HT-29 (cell line): ENCODE results near the gene CADM1. TPM values are rescaled to one million over a fixed set of nuclear protein-coding genes. Genes with fewer than 3 reads are reported as not detected.

Experiments
- DNase-seq: peaks from one replicate; pipeline ENCODE4 v3.0.0-alpha.2; 2015; ENCODE audit warnings: low spot score
- total RNA-seq: library from RNA; depleted of rRNA; stranded (reverse); fragments of >200 nt; shearing (Covaris generic); gene quantifications from 2 replicates; pipeline ENCODE4 v1.2.3, GENCODE V29; 2014

CADM1 gene
- total RNA-seq, 1 experiment from 2014 or later, result not detected

DNA sequence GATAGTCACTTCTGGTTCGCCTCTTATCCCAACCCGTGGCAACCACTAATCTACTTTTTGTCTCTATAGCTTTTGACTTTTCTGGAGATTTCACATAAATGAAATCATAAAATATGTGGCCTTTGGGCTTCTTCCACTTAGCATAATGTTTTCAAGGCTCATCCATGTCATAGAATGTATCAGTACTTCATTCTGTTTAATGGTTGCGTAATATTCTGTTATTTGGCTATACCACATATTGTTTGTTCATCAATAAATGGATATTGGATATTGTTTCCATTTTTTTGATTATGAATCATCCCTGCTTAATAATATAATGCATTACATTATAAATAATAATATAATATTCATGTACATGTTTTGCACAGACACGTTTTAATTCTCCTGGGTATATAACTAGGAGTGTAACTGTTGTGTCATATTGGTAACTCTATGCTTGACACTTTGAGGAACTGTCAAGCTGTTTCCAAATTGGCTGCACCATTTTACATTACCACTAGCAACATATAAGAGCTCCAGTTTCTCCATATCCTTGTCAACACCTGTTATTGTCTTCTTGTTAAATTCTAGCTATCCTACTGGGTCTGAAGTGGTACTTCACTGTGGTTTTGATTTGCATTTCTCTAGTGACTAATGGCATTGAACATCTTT lies 181.5 kb downstream of the CADM1 start:
- DNase-seq, result no peak

DNA sequence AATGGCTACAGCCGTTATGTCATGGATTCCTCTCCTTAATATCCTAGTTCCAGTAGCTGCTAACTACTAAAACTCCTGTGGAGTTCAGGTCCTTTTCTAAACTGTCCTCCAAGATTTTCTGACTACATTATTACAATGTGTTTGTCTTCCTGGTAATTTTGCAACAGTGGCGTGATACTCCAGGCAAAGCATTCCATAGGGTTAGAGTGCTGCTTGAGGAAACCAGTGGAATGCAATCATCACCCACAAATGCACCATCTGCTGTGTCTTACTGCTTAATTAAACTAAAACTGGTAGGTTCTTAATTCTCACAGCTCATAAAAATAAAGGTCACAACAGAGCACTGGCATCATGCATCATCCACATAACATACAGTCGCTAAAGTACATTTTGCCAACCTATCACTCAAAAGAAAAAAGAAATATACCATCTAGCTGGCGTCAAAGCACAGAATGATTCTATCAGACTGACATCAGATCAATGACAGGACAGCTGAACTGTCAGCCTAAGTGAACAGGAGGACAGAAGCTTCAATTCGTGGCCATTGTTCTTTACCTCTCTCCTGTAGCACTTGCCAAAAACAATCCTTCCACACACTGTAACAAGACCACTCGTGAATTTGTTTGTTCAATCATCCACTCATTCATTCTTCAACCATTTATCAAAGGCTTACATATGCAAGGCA lies 182.5 kb downstream of the CADM1 start:
- no peak for DNase-seq

DNA sequence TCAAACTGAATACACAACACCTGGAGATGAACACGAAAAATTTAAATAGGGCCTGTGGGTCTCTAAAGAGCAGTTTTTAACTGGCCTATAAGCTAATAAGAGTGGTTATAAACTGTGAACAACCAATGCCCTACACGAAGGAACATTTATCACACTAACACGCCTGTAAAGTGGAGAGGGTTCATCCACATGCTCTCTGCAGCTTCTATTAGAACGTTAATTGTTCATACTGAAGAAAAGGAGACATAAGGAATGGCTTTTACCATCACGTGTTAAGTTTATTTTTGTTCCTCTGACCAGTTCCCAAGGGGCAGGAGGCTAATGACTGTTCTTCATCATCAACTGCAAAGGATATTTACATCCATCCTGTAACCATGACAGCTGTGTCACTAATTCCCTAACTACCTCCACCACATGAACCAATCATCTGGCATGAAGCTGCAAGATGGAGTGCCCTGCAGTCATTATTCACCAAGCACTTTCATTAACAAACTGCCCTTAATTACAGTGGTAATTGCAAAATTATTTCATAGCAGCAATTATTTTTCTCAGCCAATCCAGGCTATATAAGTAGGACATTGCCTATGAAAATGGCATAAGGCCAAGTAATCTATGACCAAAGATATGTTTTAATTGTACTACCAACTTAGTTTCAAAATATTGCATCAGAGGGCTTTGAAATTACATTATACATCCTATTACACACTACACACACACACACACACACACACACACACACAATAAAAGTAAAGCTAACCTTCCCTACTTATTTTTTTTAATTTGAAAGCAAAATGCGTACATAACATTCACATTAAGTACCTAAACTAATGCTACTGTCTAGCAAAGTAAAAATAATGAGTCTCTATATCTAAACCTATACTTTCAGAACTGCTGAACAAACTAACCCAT lies 186.7 kb downstream of the CADM1 start:
- no peak for DNase-seq

DNA sequence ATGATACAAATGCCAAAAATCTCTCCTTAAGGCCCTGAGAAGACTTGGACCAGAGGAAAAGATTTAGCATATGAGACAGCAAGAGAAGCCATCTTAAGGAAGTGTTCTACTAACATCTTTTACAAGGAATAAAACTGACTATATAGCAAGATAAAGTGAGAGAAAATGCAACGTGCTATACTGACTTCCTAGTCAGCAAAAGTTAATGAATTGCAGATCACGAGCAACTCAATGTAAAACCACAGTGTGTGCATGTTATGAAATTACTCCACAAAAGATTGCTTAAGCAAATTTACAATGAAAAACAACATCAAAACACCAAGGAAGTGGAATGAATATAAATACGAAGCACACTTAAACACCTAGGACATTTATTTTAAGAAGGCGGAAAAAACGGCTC lies 187.5 kb downstream of the CADM1 start:
- no peak for DNase-seq

DNA sequence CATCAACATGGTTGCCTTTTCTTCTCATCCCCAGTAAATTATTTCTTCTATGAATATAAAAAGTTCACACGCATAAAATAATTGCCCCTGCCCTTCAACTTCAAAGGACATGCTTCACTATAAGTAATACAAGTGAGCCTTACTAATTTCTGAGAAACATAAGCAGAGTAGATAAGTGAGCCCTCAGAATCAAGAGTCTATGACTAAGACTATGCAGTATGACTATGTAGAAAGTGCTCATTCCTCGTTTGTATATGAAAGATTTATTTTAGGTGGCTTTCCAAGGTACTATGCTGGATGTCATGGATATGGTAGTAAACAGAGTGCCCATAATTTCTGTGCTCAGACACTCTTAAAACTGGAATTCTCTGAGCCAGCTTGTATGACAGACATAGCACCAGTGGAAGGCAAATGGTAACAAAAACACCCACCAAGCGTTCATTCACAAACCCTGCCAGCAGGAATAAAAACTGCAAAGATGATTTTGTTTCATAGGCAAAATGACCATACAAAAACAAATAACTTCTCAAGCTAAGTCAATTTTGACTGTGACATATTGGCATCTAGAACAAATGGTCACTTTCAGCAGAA lies 189.8 kb downstream of the CADM1 start:
- no peak for DNase-seq

DNA sequence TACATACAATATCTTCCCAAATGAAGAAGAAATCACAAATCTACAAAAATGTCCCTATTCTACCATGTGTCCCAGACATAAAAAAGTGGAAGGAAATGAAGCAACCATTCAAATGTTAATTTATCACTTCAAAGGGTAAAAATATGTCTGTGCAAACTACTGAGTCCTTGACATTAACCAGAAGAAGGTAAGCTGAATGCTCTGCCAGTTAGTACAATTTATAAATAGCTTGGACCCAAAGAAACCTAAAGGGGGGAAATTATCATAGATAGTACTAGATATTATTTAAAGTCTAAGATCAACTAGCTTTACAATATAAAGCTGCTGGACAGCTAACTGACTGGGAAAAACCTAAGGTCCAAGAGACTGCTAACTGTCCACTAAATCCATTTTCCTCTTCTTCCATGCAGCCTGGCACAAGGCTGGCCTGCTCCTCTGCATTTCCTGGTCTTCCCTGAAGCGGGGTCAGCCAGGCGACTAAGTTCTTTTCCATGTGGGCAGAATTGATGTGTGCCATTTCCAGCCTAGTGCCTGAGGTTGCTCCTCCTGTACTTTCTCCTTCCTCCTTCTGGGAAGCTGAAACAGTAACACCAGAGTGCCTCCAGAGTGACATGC lies 190.9 kb downstream of the CADM1 start:
- DNase-seq, result no peak

DNA sequence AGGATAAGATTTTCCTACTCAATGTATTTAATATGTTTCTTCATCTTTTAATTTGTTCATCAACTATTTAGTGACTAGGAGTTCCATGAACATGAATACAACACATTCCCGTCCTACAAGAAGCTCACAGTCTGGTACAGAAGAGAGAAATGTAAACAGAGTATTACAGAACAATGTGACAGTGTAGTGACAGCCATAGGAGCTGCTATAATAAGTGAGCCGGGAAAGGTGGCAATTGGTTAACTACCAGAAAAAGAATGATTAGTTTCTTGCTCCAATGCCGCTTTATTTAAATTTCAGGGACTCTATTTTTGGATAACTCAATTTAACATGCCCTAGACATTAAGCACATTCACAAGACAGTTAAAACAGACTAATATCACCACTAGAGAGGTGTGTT lies 192.3 kb downstream of the CADM1 start:
- no peak for DNase-seq

DNA sequence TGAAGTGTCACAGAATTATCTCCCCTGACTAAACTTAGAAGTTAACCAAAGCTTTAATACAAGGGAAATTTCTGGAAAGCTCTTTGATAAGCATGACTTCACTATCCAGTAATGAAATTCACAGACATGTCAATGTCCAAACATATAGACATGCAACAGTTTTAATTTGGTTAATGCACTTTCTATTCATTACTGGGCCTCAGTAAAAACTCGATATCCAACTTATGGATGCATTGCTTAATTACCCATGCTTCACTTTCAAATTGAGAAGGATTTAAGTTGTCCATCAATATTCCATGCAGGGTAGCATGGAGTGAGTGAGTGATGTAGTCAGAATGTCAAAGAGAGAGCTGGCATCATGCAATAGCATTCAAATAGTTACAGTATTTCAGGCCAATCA lies 197.5 kb downstream of the CADM1 start:
- no peak for DNase-seq

DNA sequence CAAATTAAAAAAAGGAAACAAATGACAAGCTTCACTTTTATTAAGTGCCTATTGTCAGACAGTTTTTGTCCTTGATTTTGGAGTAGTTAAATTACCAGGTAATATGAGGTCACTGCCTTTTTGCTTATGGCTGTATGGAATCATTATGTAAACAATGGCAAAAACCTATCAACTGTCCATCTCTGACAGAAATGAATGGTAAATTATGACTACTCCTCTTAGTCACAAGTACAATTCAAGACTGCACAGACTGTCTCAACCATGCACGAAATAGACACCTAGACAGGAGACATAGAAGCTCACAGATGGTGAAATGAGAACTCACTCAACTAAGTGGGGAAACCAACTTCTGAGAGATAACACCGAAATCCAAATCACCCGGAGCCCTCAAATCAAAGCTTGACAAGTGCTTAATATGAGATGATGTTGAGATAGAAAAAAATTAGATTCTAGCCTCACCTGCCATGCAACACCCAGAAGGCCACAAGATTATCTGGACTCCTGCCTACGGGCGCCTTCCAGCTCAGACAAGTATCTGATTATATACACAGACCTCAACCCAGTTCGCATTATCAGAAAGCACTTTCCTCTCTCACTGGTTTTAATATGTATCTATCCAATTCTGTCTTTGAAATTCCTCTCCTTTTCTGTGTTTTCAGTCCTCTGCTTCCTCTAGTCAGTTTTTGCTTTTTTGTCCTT lies 199.3 kb downstream of the CADM1 start:
- no peak for DNase-seq

DNA sequence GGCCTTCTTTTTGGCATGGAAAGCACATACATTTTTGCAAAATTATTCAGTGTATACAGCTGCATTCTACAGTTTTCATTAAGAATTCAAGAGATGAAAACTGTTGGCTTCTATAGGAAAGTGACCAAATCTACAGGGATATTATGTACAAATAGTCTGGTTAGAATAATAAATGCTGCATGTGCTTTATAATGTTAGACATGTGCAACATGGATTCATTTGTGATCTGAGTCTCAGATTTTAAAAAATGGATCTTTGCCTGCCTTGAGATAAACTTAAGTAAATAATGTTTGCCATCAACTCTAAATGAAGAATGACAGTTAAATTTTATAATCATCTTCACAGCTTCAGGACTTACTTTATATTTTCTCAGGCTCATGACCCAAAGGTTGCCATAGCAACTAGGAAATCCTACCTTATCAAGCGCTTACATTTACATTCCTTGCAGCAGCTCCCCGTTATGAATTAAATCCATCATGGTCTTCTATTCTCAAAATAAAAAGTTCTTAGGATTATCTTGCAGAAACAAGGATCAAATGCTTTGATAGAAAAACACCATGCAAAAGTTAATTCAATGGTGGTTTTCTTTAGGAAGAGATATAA lies 200.2 kb downstream of the CADM1 start:
- DNase-seq, result no peak

DNA sequence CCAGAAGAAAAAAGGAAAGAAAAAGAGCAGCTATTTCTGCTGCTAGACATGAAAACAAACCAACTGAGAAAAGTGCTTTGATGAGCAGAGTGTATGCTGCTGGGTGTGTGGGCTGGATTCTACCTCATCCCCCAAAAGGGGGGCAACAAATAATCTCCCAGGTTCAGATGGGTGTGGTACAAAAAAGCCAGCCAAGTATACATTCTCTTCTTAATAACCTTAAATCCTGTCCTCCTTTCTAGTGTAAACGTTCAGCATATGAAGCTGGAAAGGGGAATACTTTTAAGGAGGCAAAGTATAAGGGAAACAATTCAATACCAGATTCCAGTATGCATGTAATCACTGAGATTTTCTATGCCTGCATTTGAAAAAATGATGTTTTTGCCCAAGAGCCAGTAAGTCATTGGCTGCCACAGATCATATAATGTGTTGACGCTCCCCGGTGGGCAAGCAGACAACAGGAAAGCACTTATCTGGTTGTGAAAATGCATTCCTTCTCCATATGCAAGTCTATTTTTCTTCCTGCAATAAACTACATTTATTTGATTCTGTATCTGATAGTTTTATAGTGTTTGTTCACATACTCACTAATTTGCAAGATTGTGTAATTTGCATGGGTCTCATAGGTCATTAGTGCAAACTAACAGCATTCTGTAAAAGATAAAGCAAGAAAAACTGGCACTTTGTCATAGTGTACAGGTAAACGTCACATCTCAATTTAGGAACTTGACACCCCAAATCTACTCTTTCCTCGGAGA lies 201.1 kb downstream of the CADM1 start:
- no peak for DNase-seq

DNA sequence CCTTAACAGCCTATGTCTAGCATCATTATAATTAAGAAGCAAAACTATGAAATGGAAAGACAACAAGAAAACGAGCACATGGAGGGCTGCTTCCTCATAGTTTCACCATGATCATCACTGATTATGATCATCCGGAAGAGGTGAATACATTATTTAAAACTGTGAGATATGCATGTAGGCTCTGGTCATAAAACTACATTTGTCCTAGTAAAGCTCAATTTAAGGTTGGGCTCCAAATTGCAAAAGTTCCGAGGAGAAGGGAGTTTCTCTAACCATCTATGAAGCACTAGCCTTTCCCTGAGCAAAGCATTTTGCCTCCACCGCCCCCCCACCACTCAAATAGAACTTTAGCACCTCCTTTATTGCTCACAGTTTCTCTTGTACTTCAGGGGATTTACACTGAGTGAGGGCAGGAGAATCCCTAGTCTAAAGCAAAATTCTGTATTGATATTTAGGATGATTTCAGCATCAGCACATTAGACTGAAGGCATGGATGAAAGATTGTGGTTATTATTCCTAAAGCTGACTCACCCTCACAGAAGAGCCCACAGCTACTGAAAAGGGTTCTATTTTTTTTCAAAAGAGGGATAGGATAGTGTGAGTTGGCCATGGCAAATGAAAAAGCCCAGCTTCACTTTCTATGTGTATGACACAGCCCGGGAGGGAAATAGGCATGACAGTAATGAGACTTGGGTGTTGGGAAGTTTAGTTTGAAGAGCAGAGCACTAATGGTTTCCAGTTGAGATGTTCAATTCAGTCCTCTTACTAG lies 203.4 kb downstream of the CADM1 start:
- no peak for DNase-seq

DNA sequence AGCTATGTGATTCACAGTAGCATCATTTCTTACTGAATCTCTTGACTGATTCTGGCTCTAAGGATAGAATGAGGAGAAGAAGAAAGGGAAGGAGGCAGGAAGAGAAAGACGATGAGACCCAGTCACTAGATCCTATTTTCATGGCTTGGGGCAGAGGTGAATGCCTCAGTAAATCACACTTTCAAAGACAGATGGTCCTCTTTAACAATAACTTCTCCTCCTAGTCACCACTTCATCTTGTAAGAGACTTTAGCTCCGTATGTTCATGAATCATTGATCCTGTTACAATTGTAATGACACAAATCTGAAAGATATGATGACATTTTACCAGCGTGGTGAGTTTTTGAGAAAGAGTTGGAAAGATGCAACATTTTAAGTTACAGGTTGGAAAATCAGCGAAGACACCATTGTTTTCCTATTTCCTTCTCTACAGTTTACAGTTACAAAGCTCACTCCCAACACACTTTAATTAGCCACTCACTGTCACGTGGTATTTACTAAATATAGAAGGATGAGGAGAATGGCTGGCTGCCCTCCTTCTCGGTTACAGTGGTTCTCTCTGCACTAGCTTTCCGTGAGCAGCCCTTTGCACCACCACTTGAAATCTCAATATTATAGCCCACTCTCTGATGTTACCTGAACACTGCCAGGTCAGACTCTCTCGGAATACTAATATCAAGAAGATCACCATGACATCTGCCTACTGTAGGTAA lies 205.8 kb downstream of the CADM1 start:
- no peak for DNase-seq

DNA sequence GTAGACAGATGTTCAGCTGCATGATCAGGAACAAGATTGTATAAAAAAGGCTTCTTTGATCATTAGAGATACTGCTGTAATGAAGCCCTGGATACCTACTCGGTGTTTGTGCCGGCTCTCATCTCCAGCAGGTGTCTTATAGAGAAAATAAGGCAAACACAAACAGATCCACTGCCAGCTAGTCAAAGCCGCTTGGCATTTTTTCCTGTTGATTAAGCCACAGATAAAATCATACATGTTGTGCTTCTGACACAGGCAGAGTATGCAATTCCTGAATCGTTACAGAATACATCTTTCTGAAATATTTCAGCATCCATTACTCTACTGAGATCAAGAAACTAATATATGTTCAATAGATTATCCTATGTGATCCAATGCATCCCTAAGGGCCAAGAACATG lies 206.9 kb downstream of the CADM1 start:
- no peak for DNase-seq

DNA sequence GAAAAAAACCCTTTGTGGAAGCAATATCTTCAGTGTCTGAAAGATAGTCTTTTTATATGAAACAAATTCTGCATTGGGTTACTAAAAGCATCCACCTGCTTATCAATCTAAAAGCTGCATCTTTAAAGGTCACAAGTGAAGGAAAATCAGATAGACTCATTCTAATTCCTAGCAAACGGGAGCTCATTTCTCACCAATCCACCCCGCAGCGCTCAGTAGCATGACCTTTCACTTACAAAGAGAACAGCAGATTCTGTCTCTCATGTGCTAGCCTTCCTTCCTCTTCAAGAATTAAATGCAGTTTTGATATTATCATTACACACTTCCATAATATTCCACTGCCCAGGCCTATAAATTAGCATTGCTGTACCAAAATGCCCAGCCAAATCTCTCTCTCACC lies 212.9 kb downstream of the CADM1 start:
- DNase-seq, result no peak

DNA sequence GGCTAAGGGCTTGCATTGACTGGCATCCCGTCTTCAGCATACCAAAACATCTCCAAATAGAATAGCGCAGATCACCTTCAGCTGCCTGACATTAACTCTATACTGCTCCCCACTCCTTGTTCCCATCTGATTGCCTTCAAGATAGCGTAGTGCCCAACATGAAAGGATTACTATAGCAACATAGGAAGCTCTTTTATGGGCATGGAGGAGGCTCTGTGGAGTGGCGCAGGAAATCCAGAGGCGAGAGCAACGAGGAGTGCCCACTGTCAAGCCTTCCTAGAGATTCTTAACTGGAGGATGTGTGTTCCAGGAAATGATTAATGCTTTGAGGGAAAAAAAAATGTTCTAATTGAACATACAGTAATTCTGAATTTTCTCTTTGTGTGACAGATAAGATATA lies 213.3 kb downstream of the CADM1 start:
- DNase-seq, result no peak

DNA sequence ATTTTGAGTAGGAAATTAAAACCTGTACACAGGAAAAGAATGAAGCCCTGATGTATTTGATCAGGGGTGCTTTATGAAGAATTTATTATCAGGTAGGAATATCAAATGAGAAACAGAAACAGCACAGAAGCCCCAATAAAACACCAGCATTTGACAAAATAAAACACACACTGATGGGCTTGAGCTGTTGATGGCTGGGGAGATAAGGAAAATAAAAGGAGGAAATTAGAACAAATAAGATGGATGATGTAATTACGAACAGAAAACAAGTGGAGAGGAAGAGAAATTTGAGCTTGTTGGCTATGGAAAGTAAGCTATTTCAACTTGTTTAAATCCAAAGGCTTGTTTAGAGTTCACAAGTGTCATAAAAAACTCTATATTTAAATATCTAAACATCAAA lies 213.7 kb downstream of the CADM1 start:
- no peak for DNase-seq

DNA sequence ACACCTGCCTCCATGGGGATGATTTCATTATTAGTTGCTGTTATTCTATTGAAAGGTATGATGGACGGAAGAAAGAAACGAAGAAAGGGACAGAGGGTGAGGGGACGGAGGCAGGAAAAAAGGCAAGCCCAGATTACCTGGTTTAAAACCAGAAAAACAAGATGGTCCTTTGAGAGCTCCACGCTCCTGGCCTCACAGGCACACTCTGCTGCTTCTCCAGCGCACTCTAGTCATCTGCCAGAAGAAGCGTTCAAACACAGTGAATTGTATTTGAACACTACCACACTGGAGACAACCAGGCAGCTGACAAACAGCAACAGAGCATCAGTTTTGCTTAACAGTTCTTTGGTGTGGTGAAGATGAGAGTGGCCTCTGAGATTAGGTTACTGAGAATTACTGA lies 216.9 kb downstream of the CADM1 start:
- no peak for DNase-seq

DNA sequence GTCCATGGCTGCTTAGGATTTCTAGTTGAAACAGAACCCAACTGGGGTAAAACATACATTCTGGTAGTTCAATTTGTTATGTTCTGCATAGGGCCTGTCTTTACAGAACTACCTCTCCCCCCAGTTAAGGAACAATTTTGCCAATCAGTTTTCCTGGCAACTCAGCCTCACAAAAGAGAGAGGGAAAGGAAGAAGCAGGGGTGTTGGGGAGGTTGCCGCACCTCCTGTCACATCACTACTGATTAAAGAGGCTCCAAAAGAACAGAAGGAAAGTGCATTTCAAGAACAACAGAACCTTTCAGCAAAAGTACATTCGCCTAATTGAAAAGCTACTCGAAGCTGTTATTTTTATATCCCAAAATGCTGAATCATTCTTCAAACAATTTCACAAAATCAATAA lies 217.6 kb downstream of the CADM1 start:
- no peak for DNase-seq
